GM23248 (cell line): ENCODE measurements around the gene C19orf25.

Experiments used
- EZH2 ChIP-seq: fragments of 200-600 bp; sonication (generic); IDR thresholded peaks from 2 replicates; pipeline ENCODE4 v1.6.1; 2018; ENCODE audit warnings: antibody characterized with exemption, mild to moderate bottlenecking; ENCODE audit not compliant: insufficient read depth, poor library complexity, severe bottlenecking
- EZH2phosphoT487 ChIP-seq: fragments of 200-600 bp; sonication (generic); IDR thresholded peaks from 2 replicates; pipeline ENCODE4 v1.6.1; 2018; ENCODE audit warnings: antibody characterized with exemption, moderate library complexity, mild to moderate bottlenecking, low read depth; ENCODE audit not compliant: insufficient read depth

DNA sequence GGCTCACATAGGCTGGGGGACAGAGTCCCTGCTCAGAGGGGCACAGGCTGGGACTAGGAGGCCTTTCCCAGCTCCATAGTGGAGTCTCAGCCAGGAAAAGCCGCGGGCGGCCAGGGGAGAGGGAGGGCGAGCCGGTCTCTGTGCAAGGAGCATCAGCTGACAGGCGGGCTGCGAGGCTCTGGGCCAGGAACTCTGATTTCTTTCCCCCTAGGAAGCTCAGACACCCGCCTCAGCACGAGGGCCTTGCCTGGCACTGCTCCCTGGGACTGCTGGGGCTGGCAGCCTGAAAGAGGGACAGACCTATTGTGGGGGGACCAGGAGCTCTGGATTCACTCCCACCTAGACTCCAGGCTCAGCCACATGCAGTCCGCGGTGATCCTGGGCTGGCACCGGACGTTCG is 42.6 kb upstream of the C19orf25 start:
- no peak for TF ChIP-seq EZH2phosphoT487
- TF ChIP-seq EZH2: no peak
